Stimulated activated effector memory CD8-positive, alpha-beta T cell treated with anti-CD3 and anti-CD28 coated beads, Interleukin-12 subunit alpha, Interleukin-12 subunit beta, amount 100 ng/mL, for 72 hours (primary cell): Measurements from ENCODE around the gene CLBA1.

Experiments used
- ATAC-seq: fragments of 150-1000 bp; cut with Tn5 transposase; 2 replicates; pipeline ENCODE4 v1.10.0; 2021
- DNase-seq, 2 donors: peaks; one replicate each; pipeline ENCODE4 v3.0.0; 2021 to 2022; ENCODE audit warnings: low spot score in 2 of 2
- H3K27ac Mint-ChIP-seq: one replicate; pipeline ENCODE4 v1.8.0; 2022; ENCODE audit warnings: mild to moderate bottlenecking, mixed read lengths
- H3K36me3 Mint-ChIP-seq: one replicate; pipeline ENCODE4 v1.8.0; 2022; ENCODE audit warnings: mild to moderate bottlenecking, mixed read lengths
- H3K4me1 Mint-ChIP-seq: one replicate; pipeline ENCODE4 v1.8.0; 2022; ENCODE audit warnings: mixed read lengths
- H3K4me3 Mint-ChIP-seq: one replicate; pipeline ENCODE4 v1.8.0; 2022; ENCODE audit warnings: mild to moderate bottlenecking, mixed read lengths
- H3K9me3 Mint-ChIP-seq: one replicate; pipeline ENCODE4 v1.8.0; 2022; ENCODE audit warnings: mixed read lengths

Gene CLBA1

DNA sequence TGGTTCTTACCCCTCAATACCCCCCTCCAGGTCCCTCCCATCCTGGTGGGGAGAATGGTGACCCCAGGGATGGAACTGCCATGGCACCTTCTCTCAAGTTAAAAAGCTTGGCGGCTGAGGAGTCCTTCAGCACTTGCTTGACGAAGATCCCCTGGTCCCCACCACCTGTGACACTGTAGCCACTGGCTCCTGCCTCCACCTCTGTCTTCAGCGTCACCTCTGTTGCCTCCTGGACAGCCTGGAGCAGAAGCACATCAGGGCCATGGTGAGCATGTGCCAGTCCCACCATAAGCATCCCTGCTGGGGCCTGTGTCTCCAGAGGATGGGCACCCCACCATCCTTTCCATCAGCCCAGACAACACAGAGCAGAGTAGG is 30.2 kb upstream of the CLBA1 start:
- no peak for ATAC-seq
- no peaks in the 10 kb centered on the region for H3K36me3 Mint-ChIP-seq

DNA sequence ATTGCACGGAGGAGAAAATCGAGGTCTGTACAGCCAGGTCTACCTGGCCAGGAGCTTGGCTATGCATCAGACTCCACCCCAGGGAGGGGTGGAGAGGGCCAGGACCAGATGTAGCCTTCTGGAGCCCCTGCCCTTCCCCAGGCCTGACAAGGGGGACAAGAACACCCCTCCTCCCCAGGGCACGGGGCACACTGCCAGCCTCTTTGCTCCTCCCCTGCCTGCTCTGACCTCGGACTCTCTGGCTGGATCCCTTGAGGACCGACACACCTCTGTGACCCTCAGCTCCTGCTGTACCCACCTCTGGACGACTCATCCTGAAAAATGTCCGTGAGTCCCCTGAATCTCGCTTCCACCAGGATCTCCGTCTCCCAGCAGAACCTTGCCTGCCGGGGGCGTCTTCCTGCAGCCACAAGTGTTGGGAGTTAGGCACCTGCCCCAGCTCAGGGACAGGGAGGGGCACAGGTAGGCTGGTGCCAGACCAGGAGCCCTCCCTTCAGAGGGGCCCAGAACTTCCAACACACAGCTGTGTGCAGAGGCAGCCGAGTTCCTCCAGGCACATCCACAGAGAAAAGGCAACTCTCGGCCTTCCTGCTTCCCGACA is 29.2 kb upstream of the CLBA1 start:
- H3K27ac Mint-ChIP-seq, result no peak overlapping the region
- H3K9me3 Mint-ChIP-seq, result no peaks in the 10 kb centered on the region
- no peaks in the 10 kb centered on the region for H3K4me1 Mint-ChIP-seq
- H3K36me3 Mint-ChIP-seq, result no peaks in the 10 kb centered on the region
- ATAC-seq, result no peak
- no peak overlapping the region for H3K4me3 Mint-ChIP-seq
- DNase-seq, result no peak

More for the DNA sequence above, 30.2 kb upstream of the CLBA1 start:
- H3K4me1 Mint-ChIP-seq, result no peaks in the 10 kb centered on the region
- DNase-seq, result no peak
- H3K4me3 Mint-ChIP-seq, result no peak overlapping the region
- H3K9me3 Mint-ChIP-seq, result no peaks in the 10 kb centered on the region
- H3K27ac Mint-ChIP-seq, result no peak overlapping the region

DNA sequence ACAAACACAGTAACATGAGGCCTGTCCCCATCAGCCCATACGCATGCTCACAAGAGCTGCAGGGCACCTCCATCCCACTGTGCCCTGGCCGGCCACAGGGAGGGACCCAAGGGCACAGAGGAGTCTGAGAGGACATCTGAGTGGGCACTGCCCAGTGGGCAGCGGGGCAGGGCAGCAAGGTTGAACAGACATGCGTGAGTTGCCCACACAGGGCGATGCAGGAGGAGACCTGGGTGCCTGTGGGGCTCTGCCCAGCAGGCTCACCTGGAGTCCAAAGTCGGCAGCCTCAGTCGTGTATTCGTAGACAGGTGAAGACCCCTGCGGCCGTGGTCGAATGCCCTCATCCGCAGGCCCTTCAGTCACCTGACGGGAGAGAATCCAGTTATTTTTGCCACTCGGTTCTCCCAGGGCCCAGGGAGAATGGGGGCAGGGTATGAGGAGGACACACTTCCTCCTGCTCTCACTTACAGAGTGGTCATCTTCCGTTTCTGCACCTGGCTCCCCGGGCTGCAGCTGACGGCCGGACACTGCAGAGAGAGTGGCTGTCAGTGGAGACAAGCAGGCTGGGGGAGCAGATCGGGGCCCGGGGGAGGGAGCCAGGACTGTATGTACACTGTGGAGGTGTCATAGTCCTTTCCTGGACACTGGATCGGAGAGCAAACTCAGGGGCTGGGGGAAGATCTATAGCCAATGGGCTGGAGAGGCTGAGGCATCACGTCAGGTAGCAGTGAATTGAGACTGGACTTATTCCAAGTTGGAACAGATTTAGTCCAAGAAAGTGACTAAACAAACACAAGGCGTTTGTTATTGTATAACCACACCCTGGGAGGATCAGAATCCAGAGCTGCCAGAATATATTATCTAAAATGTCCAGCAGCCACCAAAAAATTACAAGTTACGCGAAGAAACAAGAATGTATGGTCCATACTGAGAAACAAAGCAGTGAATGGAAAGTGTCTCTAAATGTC is 28.2 kb upstream of the CLBA1 start:
- no peak for ATAC-seq
- no peak overlapping the region for H3K27ac Mint-ChIP-seq
- no peak overlapping the region for H3K4me3 Mint-ChIP-seq
- H3K36me3 Mint-ChIP-seq, result no peaks in the 10 kb centered on the region
- H3K4me1 Mint-ChIP-seq, result no peaks in the 10 kb centered on the region
- no peak for DNase-seq
- no peaks in the 10 kb centered on the region for H3K9me3 Mint-ChIP-seq

GRCh38 chr14:104964546-104964945 is 21.0 kb upstream of the CLBA1 start:
- Mint-ChIP-seq H3K27ac (no peak overlapping the region), H3K4me3 (no peak overlapping the region), H3K36me3 (no peaks in the 10 kb centered on the region), H3K4me1 (no peaks in the 10 kb centered on the region), H3K9me3 (no peaks in the 10 kb centered on the region)
- DNase-seq (no peak), ATAC-seq (no peak)

DNA sequence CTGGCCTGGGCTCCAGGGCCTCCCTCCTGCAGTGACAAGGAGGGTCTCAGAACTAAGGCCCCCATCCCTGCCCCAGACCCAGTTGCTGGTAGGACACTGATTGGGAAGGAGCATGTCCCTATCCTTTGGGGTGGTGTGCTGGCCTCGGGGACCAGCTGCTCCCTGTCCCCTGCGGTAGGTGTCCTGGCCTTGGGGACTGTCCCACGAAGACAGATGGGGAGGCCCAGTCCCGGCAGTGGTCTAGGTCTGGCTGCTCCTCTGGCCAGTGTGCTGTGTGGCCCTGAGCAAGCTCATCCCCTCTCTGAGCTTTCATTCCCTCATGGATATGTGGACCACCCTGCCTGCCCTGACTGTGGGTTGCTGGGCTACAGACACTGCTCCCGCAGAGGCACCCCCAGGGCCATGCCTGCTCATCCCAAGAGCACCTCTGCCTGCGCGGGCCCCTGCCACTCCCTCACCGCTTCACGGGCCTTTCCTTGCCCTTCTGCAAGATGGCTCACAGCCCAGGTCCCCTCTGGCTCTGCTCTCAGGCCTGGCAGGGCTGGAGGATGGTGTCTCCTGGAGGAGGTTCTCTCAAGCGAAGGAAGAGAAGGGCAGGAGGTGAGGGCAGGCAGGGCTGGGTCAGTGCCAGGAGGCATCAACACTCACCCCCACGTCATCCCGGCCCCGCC is 19.9 kb upstream of the CLBA1 start:
- no peaks in the 10 kb centered on the region for H3K36me3 Mint-ChIP-seq
- ATAC-seq, result peak; percentile 16
- H3K4me3 Mint-ChIP-seq, result no peak overlapping the region
- no peaks in the 10 kb centered on the region for H3K9me3 Mint-ChIP-seq
- DNase-seq, result no peak
- H3K27ac Mint-ChIP-seq, result no peak overlapping the region
- no peaks in the 10 kb centered on the region for H3K4me1 Mint-ChIP-seq

DNA sequence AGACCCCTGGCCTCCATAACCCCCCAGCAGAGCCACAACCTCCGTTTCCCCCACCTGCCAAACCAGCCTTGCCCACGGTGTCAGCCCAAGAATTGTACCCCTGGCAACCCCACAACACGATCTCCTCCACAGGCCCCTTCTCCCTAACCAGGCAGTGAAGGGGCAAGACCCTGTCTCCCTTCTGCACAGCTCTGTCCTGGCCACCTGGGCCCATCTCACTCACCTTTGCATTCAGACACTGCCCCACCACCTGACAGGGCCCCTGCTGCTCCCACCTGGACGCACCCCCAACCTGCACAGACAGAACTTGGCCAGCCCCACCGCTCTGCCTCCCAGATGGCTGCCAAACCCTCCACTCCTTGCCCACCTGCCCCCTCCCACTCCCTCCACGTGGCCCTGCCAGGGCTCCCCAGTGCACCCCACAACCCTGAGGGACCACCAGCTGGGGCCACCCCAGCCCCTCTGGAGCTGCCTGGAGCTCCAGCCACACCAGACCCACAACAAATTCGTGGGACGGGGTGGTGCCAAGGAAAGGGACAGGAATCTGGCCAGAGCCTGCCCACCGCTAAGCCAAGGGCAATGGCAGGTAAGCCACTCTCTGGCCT is 19.2 kb upstream of the CLBA1 start:
- DNase-seq, result no peak
- ATAC-seq, result no peak
- no peak overlapping the region for H3K27ac Mint-ChIP-seq
- H3K4me1 Mint-ChIP-seq, result no peaks in the 10 kb centered on the region
- no peaks in the 10 kb centered on the region for H3K36me3 Mint-ChIP-seq
- no peaks in the 10 kb centered on the region for H3K9me3 Mint-ChIP-seq
- H3K4me3 Mint-ChIP-seq, result no peak overlapping the region

DNA sequence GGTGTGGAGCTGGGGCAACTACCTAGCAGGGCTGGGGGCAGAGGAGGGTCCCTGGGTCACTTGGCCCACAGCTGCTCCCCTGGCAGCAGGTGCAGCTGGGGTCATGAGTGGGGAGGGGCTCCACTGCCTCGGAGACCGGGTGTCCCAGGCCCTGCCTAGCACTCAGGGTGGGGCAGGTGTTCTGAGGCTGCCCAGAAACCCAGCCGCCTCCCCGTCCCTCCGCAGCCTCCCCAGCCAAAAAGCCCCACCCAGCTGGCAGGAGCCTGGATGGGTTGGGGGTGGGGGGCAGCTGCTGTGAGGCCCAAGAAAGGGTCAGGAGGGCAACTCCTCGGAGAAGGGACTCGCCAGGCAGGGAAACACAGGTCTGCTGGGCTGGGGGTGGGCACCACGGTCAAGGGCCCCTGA is 18.6 kb upstream of the CLBA1 start:
- Mint-ChIP-seq H3K36me3 (no peaks in the 10 kb centered on the region), H3K4me3 (no peak overlapping the region), H3K27ac (no peak overlapping the region), H3K9me3 (no peaks in the 10 kb centered on the region), H3K4me1 (no peaks in the 10 kb centered on the region)
- DNase-seq, result no peak
- ATAC-seq, result no peak

GRCh38 chr14:104967386-104968152 is 18.0 kb upstream of the CLBA1 start:
- H3K27ac Mint-ChIP-seq, result no peak overlapping the region
- no peaks in the 10 kb centered on the region for H3K9me3 Mint-ChIP-seq
- H3K4me3 Mint-ChIP-seq, result no peak overlapping the region
- H3K4me1 Mint-ChIP-seq, result no peaks in the 10 kb centered on the region
- ATAC-seq (no peak), DNase-seq (no peak)
- H3K36me3 Mint-ChIP-seq, result no peaks in the 10 kb centered on the region

- no peaks in the 10 kb centered on the region for H3K9me3 Mint-ChIP-seq
- ATAC-seq, result no peak
- no peaks in the 10 kb centered on the region for H3K4me1 Mint-ChIP-seq
- no peaks in the 10 kb centered on the region for H3K36me3 Mint-ChIP-seq
- no peak for DNase-seq
- H3K27ac Mint-ChIP-seq, result no peak overlapping the region
- H3K4me3 Mint-ChIP-seq, result no peak overlapping the region
These were observed 17.4 kb upstream of the CLBA1 start for GRCh38 chr14:104968153-104968527.

GRCh38 chr14:104968541-104969401 is 16.8 kb upstream of the CLBA1 start:
- no peak for DNase-seq
- H3K36me3 Mint-ChIP-seq, result no peaks in the 10 kb centered on the region
- no peaks in the 10 kb centered on the region for H3K4me1 Mint-ChIP-seq
- no peak overlapping the region for H3K4me3 Mint-ChIP-seq
- H3K27ac Mint-ChIP-seq, result no peak overlapping the region
- ATAC-seq, result no peak
- no peaks in the 10 kb centered on the region for H3K9me3 Mint-ChIP-seq

GRCh38 chr14:104969741-104970230 is 15.8 kb upstream of the CLBA1 start:
- no peak overlapping the region for H3K27ac Mint-ChIP-seq
- H3K4me3 Mint-ChIP-seq, result no peak overlapping the region
- DNase-seq (no peak), ATAC-seq (no peak)
- no peaks in the 10 kb centered on the region for H3K36me3 Mint-ChIP-seq
- H3K9me3 Mint-ChIP-seq, result no peaks in the 10 kb centered on the region
- no peaks in the 10 kb centered on the region for H3K4me1 Mint-ChIP-seq

DNA sequence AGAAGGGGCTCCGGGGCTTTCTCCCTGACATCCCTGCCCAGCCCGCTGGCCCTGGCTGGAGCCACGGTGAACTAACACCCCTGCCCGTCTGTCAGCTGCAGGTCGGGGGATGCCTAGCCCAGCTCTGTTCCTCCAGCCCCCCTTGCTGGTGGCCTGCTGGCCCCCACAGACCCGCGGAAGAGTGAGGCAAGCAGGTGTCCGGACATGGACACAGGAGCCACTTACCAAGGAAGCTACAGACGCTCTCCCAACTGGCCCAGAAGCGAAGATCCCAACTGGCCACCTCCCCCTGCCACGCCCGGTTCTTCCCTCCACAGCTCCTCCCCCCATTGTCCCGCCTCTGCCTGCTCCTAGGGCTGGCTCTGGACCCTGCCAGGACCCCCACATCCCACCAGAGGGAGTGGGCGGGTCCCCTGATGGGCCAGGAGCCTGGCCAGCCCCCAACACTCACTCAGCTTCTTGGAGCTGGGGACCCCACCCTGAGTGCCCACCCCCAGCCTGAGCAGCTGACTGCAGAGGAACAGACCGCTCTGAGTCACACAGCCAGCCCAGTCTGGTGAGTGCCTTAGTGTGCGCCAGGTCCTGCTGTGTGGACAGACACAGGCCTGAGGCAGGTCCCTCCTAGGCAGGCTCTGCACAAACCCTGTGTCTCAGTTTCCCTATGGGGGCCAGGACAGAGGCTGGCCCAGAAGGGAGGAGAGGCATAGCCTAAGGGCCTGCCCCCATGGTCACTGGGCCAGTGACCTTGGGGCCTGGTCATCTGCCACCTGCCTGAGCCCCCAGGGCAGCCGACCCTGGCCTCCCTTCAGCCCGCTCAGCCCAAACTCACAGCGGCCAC is 15.1 kb upstream of the CLBA1 start:
- no peak for DNase-seq
- Mint-ChIP-seq H3K4me3 (no peak overlapping the region), H3K9me3 (no peaks in the 10 kb centered on the region), H3K4me1 (peaks cover under 1% of the 10 kb centered on the region), H3K27ac (no peak overlapping the region), H3K36me3 (no peaks in the 10 kb centered on the region)
- ATAC-seq, result no peak

DNA sequence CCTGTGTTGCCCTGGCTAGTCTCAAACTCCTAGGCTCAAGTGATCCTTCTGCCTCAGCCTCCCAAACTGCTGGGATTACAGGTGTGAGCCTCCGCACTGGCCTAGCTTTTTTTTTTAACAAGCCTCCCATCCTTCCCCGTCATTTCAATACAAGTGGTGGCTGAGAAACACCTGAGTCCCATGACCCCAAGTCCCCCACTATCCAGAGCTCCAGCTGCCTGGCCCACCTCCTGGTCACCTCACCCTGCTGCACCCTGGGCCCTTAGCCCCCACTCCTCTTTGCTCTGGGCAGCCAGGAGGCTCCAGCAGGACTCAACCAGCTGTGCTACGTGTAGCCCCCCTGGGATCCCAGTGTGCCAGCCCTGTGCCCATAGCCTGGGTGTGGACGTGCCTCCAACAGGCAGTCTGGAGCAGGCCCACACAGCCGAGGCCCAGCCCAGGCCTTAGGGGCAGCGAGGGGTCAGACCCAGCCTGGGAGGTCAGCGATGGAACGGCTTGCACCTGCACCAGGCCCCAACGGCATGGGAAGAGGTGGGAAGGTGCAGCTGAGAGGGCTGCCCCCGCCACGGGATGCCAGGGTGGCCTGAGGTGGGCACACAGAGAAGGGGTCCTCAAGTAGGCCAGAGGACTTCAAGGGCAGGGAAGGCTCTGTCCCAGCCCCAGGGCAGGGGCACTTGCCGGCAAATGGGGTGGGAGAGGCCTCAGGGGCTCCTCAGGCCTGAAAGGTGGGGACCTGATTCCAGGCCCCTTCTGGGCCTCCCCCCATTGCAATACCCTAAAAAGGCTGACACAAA is 13.9 kb upstream of the CLBA1 start:
- Mint-ChIP-seq H3K9me3 (no peaks in the 10 kb centered on the region), H3K4me3 (no peak overlapping the region), H3K4me1 (peaks cover 11% of the 10 kb centered on the region), H3K36me3 (no peaks in the 10 kb centered on the region), H3K27ac (no peak overlapping the region)
- no peak for ATAC-seq
- DNase-seq, result no peak
